ENCODE data around the gene UHRF2. TPM values are rescaled to one million over a fixed set of nuclear protein-coding genes. Genes with fewer than 3 reads are reported as not detected.

UHRF2 gene
- polyA plus RNA-seq, 1 of the 3 experiments (the other 2 are of a cell fraction) = 24.1 TPM

- H3F3A ChIP-seq (replicated peaks; ENCODE audit: insufficient read depth) = peaks cover 13% of the 10 kb centered on the region
- CTCF ChIA-PET = interaction anchor here (1.4 kb wide), 1 partner anchor 9 kb away, joined by 4 read pairs; no protein-coding TSS in a partner anchor
- H3K9me3 ChIP-seq = no peaks in the 10 kb centered on the region
- H3K4me2 ChIP-seq = no peak overlapping the region
- H3K4me3 ChIP-seq (ENCODE audit: low read depth in 2 of 2, low read length in 1 of 2) = no peak overlapping the region
- WGBS (ENCODE audit: low lambda C conversion rate) = 70% methylated on average over 8 of the region's 8 CpGs
- H3K27me3 ChIP-seq (ENCODE audit: insufficient read depth) = no peaks in the 10 kb centered on the region
- peaks cover 3% of the 10 kb centered on the region for H3K79me2 ChIP-seq (ENCODE audit: insufficient read depth)
- no peaks in the 10 kb centered on the region for H4K20me1 ChIP-seq (ENCODE audit: insufficient read depth)
- TF ChIP-seq YY1 (IDR thresholded peaks at IDR 0.05; ENCODE audit: low read depth) (no peak), SIN3A (IDR thresholded peaks at IDR 0.05; ENCODE audit: borderline replicate concordance, low read depth, low read length) (no peak), IRF3 (IDR thresholded peaks at IDR 0.05; ENCODE audit: low read depth, low read length) (no peak), NFIC (IDR thresholded peaks at IDR 0.05; ENCODE audit: borderline replicate concordance) (no peak), SMC3 (IDR thresholded peaks at IDR 0.05; ENCODE audit: low read depth, low read length) (no peak), NRF1 (IDR thresholded peaks at IDR 0.05; ENCODE audit: low read depth, low read length) (no peak), FOXM1 (IDR thresholded peaks at IDR 0.05; ENCODE audit: low read depth) (no peak), RXRA (IDR thresholded peaks at IDR 0.05; ENCODE audit: borderline replicate concordance, low read depth) (no peak), EP300 (IDR thresholded peaks at IDR 0.05; ENCODE audit: borderline replicate concordance in 1 of 2, low read depth in 1 of 2, low read length in 1 of 2) (no peak), USF1 (IDR thresholded peaks at IDR 0.05; ENCODE audit: borderline replicate concordance, low read depth) (no peak), ELF1 (IDR thresholded peaks at IDR 0.05) (no peak), MAX (IDR thresholded peaks at IDR 0.05; ENCODE audit: low read depth) (no peak), CHD2 (IDR thresholded peaks at IDR 0.05; ENCODE audit: low read length, partially characterized antibody) (no peak)
- DNase-seq = no peak
- POLR2A ChIA-PET = no interaction called here
- no peak overlapping the region for H3K27ac ChIP-seq (ENCODE audit: low read depth in 2 of 2, low read length in 1 of 2)
- no peaks in the 10 kb centered on the region for H3K36me3 ChIP-seq (replicated peaks in 1 of 2; ENCODE audit: control insufficient read depth in 1 of 2, insufficient read depth in 2 of 2, low read length in 1 of 2)
- H3K9me2 ChIP-seq = no peaks in the 10 kb centered on the region
- peaks cover 0 to 4% of the 10 kb centered on the region in 2 experiments; a peak in 1 of 4 replicates for H3K4me1 ChIP-seq (ENCODE audit: control insufficient read depth in 1 of 2, insufficient read depth in 2 of 2, low read depth in 1 of 2, low read length in 1 of 2)
- no peak overlapping the region for H2AFZ ChIP-seq (ENCODE audit: low read depth)
- no peak overlapping the region for H3K9ac ChIP-seq
These were observed 4.7 kb upstream of the UHRF2 start for GRCh38 chr9:6408320-6408719.

GRCh38 chr9:6409811-6410210, 3.2 kb upstream of the UHRF2 start:
- POLR2A ChIA-PET = no interaction called here

More at GRCh38 chr9:6409811-6410210, 3.2 kb upstream of the UHRF2 start:
- CTCF ChIA-PET = interaction anchor here (1.1 kb wide), 1 partner anchor 86 kb away, joined by 3 read pairs; no protein-coding TSS in a partner anchor
- WGBS (ENCODE audit: low lambda C conversion rate) = 76% methylated on average over 3 of the region's 3 CpGs
- peaks cover 6% of the 10 kb centered on the region for H4K20me1 ChIP-seq (ENCODE audit: insufficient read depth)
- no peaks in the 10 kb centered on the region for H3K9me2 ChIP-seq
- peaks cover 0 to 4% of the 10 kb centered on the region in 2 experiments; a peak in 2 of 4 replicates for H3K4me1 ChIP-seq (ENCODE audit: control insufficient read depth in 1 of 2, insufficient read depth in 2 of 2, low read depth in 1 of 2, low read length in 1 of 2)
- H3K79me2 ChIP-seq (ENCODE audit: insufficient read depth) = peaks cover 18% of the 10 kb centered on the region
- H3K4me2 ChIP-seq = no peak overlapping the region
- no peak for TF ChIP-seq MXI1 (IDR thresholded peaks at IDR 0.05; ENCODE audit: low read depth, low read length)
- no peak for TF ChIP-seq FOXM1 (IDR thresholded peaks at IDR 0.05; ENCODE audit: low read depth)
- TF ChIP-seq GABPA (IDR thresholded peaks at IDR 0.05; ENCODE audit: low read depth) = no peak
- no peak for TF ChIP-seq USF1 (IDR thresholded peaks at IDR 0.05; ENCODE audit: borderline replicate concordance, low read depth)
- no peak for TF ChIP-seq EP300 (IDR thresholded peaks at IDR 0.05; ENCODE audit: borderline replicate concordance in 1 of 2, low read depth in 1 of 2, low read length in 1 of 2)
- no peak for TF ChIP-seq GATA2 (CRISPR knock-in tag; IDR thresholded peaks at IDR 0.05)
- no peak for TF ChIP-seq RAD21 (IDR thresholded peaks at IDR 0.05; ENCODE audit: low read length)
- no peak for TF ChIP-seq RXRA (IDR thresholded peaks at IDR 0.05; ENCODE audit: borderline replicate concordance, low read depth)
- no peak for TF ChIP-seq NFIC (IDR thresholded peaks at IDR 0.05; ENCODE audit: borderline replicate concordance)
- TF ChIP-seq ELF1 (IDR thresholded peaks at IDR 0.05) = no peak
- no peak for TF ChIP-seq CHD2 (IDR thresholded peaks at IDR 0.05; ENCODE audit: low read length, partially characterized antibody)
- no peak for TF ChIP-seq SMC3 (IDR thresholded peaks at IDR 0.05; ENCODE audit: low read depth, low read length)
- no peak for TF ChIP-seq POLR2AphosphoS5 (IDR thresholded peaks at IDR 0.05; ENCODE audit: low read depth, low read length)
- no peak for TF ChIP-seq RFX5 (IDR thresholded peaks at IDR 0.05; ENCODE audit: low read length)
- TF ChIP-seq MAX (IDR thresholded peaks at IDR 0.05; ENCODE audit: low read depth) = no peak
- TF ChIP-seq JUND (IDR thresholded peaks at IDR 0.05) = no peak
- TF ChIP-seq PBX3 (IDR thresholded peaks at IDR 0.05) = no peak
- TF ChIP-seq USF2 (IDR thresholded peaks at IDR 0.05; ENCODE audit: borderline replicate concordance, low read depth, low read length) = no peak
- H3K27ac ChIP-seq (ENCODE audit: low read depth in 2 of 2, low read length in 1 of 2) = no peak overlapping the region
- no peak for DNase-seq
- H3K36me3 ChIP-seq (replicated peaks in 1 of 2; ENCODE audit: control insufficient read depth in 1 of 2, insufficient read depth in 2 of 2, low read length in 1 of 2) = no peaks in the 10 kb centered on the region
- H3K9ac ChIP-seq = no peak overlapping the region
- H3K9me3 ChIP-seq = no peaks in the 10 kb centered on the region
- H3F3A ChIP-seq (replicated peaks; ENCODE audit: insufficient read depth) = peaks cover 23% of the 10 kb centered on the region
- H3K27me3 ChIP-seq (ENCODE audit: insufficient read depth) = no peaks in the 10 kb centered on the region
- no peak overlapping the region for H3K4me3 ChIP-seq (ENCODE audit: low read depth in 2 of 2, low read length in 1 of 2)
- no peak overlapping the region for H2AFZ ChIP-seq (ENCODE audit: low read depth)

Measured in SK-N-SH (cell line).